ENCODE data around the gene NUBP1. TPM values are rescaled to one million over a fixed set of nuclear protein-coding genes. Genes with fewer than 3 reads are reported as not detected.
A peak's percentile ranks its signal among the peaks of the same experiment; 100 is the strongest.
"Not testable (repeated sequence)": the region's sequence is repeated elsewhere in the genome, so short reads cannot be mapped to it uniquely, and the experiment has no call there.

NUBP1 gene
- total and polyA plus RNA-seq, 4 experiments from 2014 or later: 23.5 to 36.2 (median 31.3) TPM

DNA sequence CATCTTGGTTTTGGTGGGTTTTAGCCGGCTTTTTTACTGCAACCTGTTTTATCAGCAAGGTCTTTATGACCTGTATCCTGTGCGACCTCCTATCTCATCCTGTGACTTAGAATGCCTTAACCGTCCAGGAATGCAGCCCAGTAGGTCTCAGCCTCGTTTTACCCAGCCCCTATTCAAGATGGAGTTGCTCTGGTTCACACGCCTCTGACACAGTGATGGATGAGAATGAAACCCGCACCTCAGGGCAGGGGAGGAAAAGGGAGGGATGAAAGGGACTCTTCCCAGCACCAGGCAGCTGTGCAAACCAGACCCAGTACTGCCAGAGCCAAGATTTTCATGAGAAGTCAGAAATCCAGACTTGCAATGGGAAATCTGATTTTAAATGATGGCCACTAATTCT, 33.3 kb downstream of the NUBP1 start:
- H3K36me3 Mint-ChIP-seq: not testable (repeated sequence)

DNA sequence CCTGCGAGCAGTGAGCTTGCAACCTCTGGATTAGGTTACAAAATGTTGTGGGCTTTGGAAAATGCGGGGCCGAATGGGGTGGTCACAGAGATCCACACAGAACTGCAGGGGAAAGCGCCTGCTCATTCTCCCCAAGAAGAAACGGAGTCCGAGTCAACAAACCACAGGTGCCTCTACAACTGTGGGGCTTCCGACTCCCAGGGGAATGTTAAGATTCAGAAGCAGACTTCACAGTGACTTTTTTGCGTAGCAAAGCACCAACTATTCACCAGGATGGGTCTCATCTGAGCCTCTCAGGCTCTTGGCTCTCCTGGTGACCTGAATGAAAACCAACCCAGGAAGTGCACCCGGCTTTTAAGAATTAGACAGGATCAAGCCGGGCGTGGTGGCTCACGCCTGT, 33.7 kb downstream of the NUBP1 start:
- ChIA-PET POLR2A (ENCODE audit: partially characterized antibody) (no interaction called here), CTCF (ENCODE audit: partially characterized antibody) (no interaction called here)
- intact Hi-C loops (cut with micrococcal nuclease): no loop called here
- DNase-seq: no peak
- Histone ChIP-seq H3K36me3 (ENCODE audit: insufficient read depth, low read length) (no peaks in the 10 kb centered on the region), H3K9me3 (ENCODE audit: control insufficient read depth in 1 of 2, low read length in 2 of 2) (no peaks in the 10 kb centered on the region), H3K27ac (ENCODE audit: low read depth, low read length) (no peak overlapping the region), H3K27me3 (ENCODE audit: insufficient read depth, low read length) (no peaks in the 10 kb centered on the region), H3K4me3 (ENCODE audit: low read length in 2 of 2) (no peak overlapping the region), H3K4me1 (ENCODE audit: insufficient read depth, low read length) (no peaks in the 10 kb centered on the region)
- Mint-ChIP-seq H3K9me3 (no peaks in the 10 kb centered on the region), H3K4me1 (peaks cover 0 to 4% (median 2%) of the 10 kb centered on the region in 4 donors), H3K27me3 (peaks cover 5% of the 10 kb centered on the region in 2 donors), H3K4me3 (no peak overlapping the region), H3K36me3 (no peaks in the 10 kb centered on the region), H3K27ac (peak overlapping the region in 1 of 7 donors; percentile 57)

More for the DNA sequence above, 33.3 kb downstream of the NUBP1 start:
- H3K27me3 ChIP-seq (ENCODE audit: insufficient read depth, low read length); H3K4me1 ChIP-seq (ENCODE audit: insufficient read depth, low read length); intact Hi-C loops (cut with micrococcal nuclease); H3K4me3 ChIP-seq (ENCODE audit: low read length in 2 of 2); DNase-seq; H3K4me3 Mint-ChIP-seq; H3K36me3 ChIP-seq (ENCODE audit: insufficient read depth, low read length); H3K9me3 ChIP-seq (ENCODE audit: control insufficient read depth in 1 of 2, low read length in 2 of 2); POLR2A ChIA-PET (ENCODE audit: partially characterized antibody); H3K4me1 Mint-ChIP-seq; H3K27ac ChIP-seq (ENCODE audit: low read depth, low read length); H3K27me3 Mint-ChIP-seq; CTCF ChIA-PET (ENCODE audit: partially characterized antibody); H3K9me3 Mint-ChIP-seq: not testable (repeated sequence)
- H3K27ac Mint-ChIP-seq: peak overlapping the region in 1 of 7 donors; percentile 57

- CTCF ChIA-PET (ENCODE audit: partially characterized antibody); H3K27me3 Mint-ChIP-seq; POLR2A ChIA-PET (ENCODE audit: partially characterized antibody); DNase-seq; H3K4me3 Mint-ChIP-seq; H3K9me3 Mint-ChIP-seq; H3K27ac ChIP-seq (ENCODE audit: low read depth, low read length); H3K36me3 Mint-ChIP-seq; H3K4me1 ChIP-seq (ENCODE audit: insufficient read depth, low read length); H3K27me3 ChIP-seq (ENCODE audit: insufficient read depth, low read length); intact Hi-C loops (cut with micrococcal nuclease); H3K9me3 ChIP-seq (ENCODE audit: control insufficient read depth in 1 of 2, low read length in 2 of 2); H3K36me3 ChIP-seq (ENCODE audit: insufficient read depth, low read length); H3K27ac Mint-ChIP-seq; H3K4me1 Mint-ChIP-seq; H3K4me3 ChIP-seq (ENCODE audit: low read length in 2 of 2): not testable (repeated sequence)
Measured at GRCh38 chr16:10779908-10780307, 36.3 kb downstream of the NUBP1 start.

DNA sequence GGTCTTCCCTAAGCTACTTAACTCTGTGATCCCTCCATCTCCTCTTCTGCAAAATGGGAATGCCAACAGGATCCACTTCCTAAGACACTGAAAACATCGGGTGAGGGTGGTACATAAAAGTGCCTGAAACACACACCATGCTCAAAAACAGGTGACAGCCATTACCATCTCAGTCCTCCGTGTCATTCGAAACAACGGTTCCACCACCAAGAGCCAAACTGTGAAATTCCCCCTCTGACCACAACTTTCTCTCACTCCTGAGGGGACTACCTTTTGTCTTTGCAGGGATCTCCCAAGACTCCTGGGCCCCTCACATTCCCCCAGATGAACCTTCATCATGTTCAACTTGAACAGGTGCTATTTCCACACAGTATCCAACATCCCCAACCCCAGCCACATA, 37.0 kb downstream of the NUBP1 start:
- peaks cover 5 to 7% of the 10 kb centered on the region in 2 donors for H3K27me3 Mint-ChIP-seq

GRCh38 chr16:10782628-10783027, 39.0 kb downstream of the NUBP1 start:
- H3K27me3 ChIP-seq (ENCODE audit: insufficient read depth, low read length): no peaks in the 10 kb centered on the region
- peaks cover 0 to 4% (median 0%) of the 10 kb centered on the region in 4 donors for H3K4me1 Mint-ChIP-seq
- ChIA-PET POLR2A (ENCODE audit: partially characterized antibody) (no interaction called here), CTCF (ENCODE audit: partially characterized antibody) (no interaction called here)
- intact Hi-C loops (cut with micrococcal nuclease): no loop called here
- peaks cover 5% of the 10 kb centered on the region in 2 donors for H3K27me3 Mint-ChIP-seq
- H3K9me3 ChIP-seq (ENCODE audit: control insufficient read depth in 1 of 2, low read length in 2 of 2): no peaks in the 10 kb centered on the region
- no peaks in the 10 kb centered on the region for H3K9me3 Mint-ChIP-seq
- no peak overlapping the region for H3K4me3 Mint-ChIP-seq
- H3K4me1 ChIP-seq (ENCODE audit: insufficient read depth, low read length): no peaks in the 10 kb centered on the region
- H3K36me3 Mint-ChIP-seq: no peaks in the 10 kb centered on the region
- DNase-seq: no peak
- no peak overlapping the region for H3K4me3 ChIP-seq (ENCODE audit: low read length in 2 of 2)
- H3K27ac ChIP-seq (ENCODE audit: low read depth, low read length): no peak overlapping the region
- H3K27ac Mint-ChIP-seq: no peak overlapping the region
- no peaks in the 10 kb centered on the region for H3K36me3 ChIP-seq (ENCODE audit: insufficient read depth, low read length)

More for the DNA sequence above, 37.0 kb downstream of the NUBP1 start:
- H3K27ac ChIP-seq (ENCODE audit: low read depth, low read length): no peak overlapping the region
- Mint-ChIP-seq H3K4me1 (peaks cover 0 to 4% (median 2%) of the 10 kb centered on the region in 4 donors), H3K36me3 (no peaks in the 10 kb centered on the region), H3K4me3 (no peak overlapping the region), H3K27ac (no peak overlapping the region), H3K9me3 (no peaks in the 10 kb centered on the region)
- H3K9me3 ChIP-seq (ENCODE audit: control insufficient read depth in 1 of 2, low read length in 2 of 2): no peaks in the 10 kb centered on the region
- H3K4me1 ChIP-seq (ENCODE audit: insufficient read depth, low read length): no peaks in the 10 kb centered on the region
- no peaks in the 10 kb centered on the region for H3K36me3 ChIP-seq (ENCODE audit: insufficient read depth, low read length)
- no peak overlapping the region for H3K4me3 ChIP-seq (ENCODE audit: low read length in 2 of 2)
- H3K27me3 ChIP-seq (ENCODE audit: insufficient read depth, low read length): no peaks in the 10 kb centered on the region
- no peak for DNase-seq
- CTCF ChIA-PET (ENCODE audit: partially characterized antibody): no interaction called here
- POLR2A ChIA-PET (ENCODE audit: partially characterized antibody): no interaction called here
- intact Hi-C loops (cut with micrococcal nuclease): no loop called here

GRCh38 chr16:10787304-10787703, 43.7 kb downstream of the NUBP1 start:
- no peaks in the 10 kb centered on the region for H3K4me1 Mint-ChIP-seq
- POLR2A ChIA-PET (ENCODE audit: partially characterized antibody): no interaction called here
- intact Hi-C loops (cut with micrococcal nuclease): no loop called here

DNA sequence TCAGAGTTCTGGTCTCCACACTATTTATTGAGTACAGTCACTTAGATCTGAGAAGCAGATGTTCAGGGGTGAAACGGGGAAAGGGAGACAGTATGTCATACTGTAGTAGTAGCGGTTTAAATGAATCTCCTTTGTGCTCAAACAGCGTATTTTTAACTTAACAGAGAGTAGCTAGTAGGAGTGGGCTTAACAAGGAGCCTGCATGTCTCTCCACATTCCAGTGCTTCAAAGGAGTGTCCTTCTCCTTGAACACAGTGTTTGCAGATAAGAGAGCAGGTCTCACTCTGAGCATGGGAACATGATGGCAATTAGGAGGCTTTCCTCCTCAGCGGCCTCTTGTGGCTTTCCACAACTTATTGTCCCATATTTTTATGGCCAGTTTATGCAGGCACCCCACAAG, 45.0 kb downstream of the NUBP1 start:
- DNase-seq, H3K4me1 Mint-ChIP-seq: not testable (repeated sequence)

More at GRCh38 chr16:10787304-10787703, 43.7 kb downstream of the NUBP1 start:
- no peaks in the 10 kb centered on the region for H3K36me3 Mint-ChIP-seq
- CTCF ChIA-PET (ENCODE audit: partially characterized antibody): no interaction called here
- H3K27me3 ChIP-seq (ENCODE audit: insufficient read depth, low read length): no peaks in the 10 kb centered on the region
- no peak overlapping the region for H3K4me3 Mint-ChIP-seq
- H3K27ac Mint-ChIP-seq: no peak overlapping the region
- H3K27ac ChIP-seq (ENCODE audit: low read depth, low read length): no peak overlapping the region
- H3K4me3 ChIP-seq (ENCODE audit: low read length in 2 of 2): no peak overlapping the region
- H3K27me3 Mint-ChIP-seq: peaks cover 0 to 1% of the 10 kb centered on the region in 2 donors
- H3K4me1 ChIP-seq (ENCODE audit: insufficient read depth, low read length): no peaks in the 10 kb centered on the region
- H3K9me3 ChIP-seq (ENCODE audit: control insufficient read depth in 1 of 2, low read length in 2 of 2): no peaks in the 10 kb centered on the region
- H3K9me3 Mint-ChIP-seq: no peaks in the 10 kb centered on the region
- H3K36me3 ChIP-seq (ENCODE audit: insufficient read depth, low read length): no peaks in the 10 kb centered on the region
- DNase-seq: no peak

DNA sequence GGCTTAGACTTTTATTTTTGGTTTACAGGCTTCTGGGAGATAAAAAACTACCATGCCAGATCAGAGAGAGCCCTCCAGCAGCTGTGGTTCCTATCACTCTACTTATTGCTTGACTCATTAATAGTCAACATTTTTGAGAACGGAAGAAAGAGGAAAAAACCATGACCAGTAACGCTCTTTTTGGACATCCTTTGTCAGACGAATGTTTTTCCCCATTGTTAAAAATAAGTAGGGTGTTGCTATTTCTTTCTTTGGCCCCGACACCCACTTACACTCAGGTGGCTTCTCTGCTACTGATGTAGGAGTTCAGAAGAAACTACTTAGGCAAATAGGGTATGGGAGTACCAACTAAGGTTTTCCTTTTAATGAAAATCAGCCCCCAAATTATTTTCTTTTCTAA, 47.4 kb downstream of the NUBP1 start:
- peaks cover 0 to 2% (median 0%) of the 10 kb centered on the region in 8 donors for H3K9me3 Mint-ChIP-seq
- no peaks in the 10 kb centered on the region for H3K4me1 Mint-ChIP-seq
- H3K27ac Mint-ChIP-seq: no peak overlapping the region
- DNase-seq: no peak
- ChIA-PET POLR2A (ENCODE audit: partially characterized antibody) (no interaction called here), CTCF (ENCODE audit: partially characterized antibody) (no interaction called here)
- Histone ChIP-seq H3K27ac (ENCODE audit: low read depth, low read length) (no peak overlapping the region), H3K4me3 (ENCODE audit: low read length in 2 of 2) (no peak overlapping the region), H3K27me3 (ENCODE audit: insufficient read depth, low read length) (no peaks in the 10 kb centered on the region), H3K36me3 (ENCODE audit: insufficient read depth, low read length) (no peaks in the 10 kb centered on the region), H3K9me3 (ENCODE audit: control insufficient read depth in 1 of 2, low read length in 2 of 2) (no peaks in the 10 kb centered on the region), H3K4me1 (ENCODE audit: insufficient read depth, low read length) (no peaks in the 10 kb centered on the region)
- H3K36me3 Mint-ChIP-seq: no peaks in the 10 kb centered on the region
- intact Hi-C loops (cut with micrococcal nuclease): no loop called here
- no peaks in the 10 kb centered on the region for H3K27me3 Mint-ChIP-seq
- no peak overlapping the region for H3K4me3 Mint-ChIP-seq

More for the DNA sequence above, 45.0 kb downstream of the NUBP1 start:
- H3K4me3 ChIP-seq (ENCODE audit: low read length in 2 of 2); H3K27ac ChIP-seq (ENCODE audit: low read depth, low read length); H3K4me3 Mint-ChIP-seq; H3K27me3 ChIP-seq (ENCODE audit: insufficient read depth, low read length); H3K9me3 Mint-ChIP-seq; intact Hi-C loops (cut with micrococcal nuclease); H3K4me1 ChIP-seq (ENCODE audit: insufficient read depth, low read length); H3K36me3 Mint-ChIP-seq; H3K27me3 Mint-ChIP-seq; H3K36me3 ChIP-seq (ENCODE audit: insufficient read depth, low read length); CTCF ChIA-PET (ENCODE audit: partially characterized antibody); H3K9me3 ChIP-seq (ENCODE audit: control insufficient read depth in 1 of 2, low read length in 2 of 2); H3K27ac Mint-ChIP-seq; POLR2A ChIA-PET (ENCODE audit: partially characterized antibody): not testable (repeated sequence)
